HG02938 (cell line): ENCODE measurements around the gene SCAF11.
"Not testable (repeated sequence)": the region's sequence is repeated elsewhere in the genome, so short reads cannot be mapped to it uniquely, and the experiment has no call there.

Source experiments
- ATAC-seq: cut with Tn5 transposase; IDR thresholded peaks from one replicate; pipeline ENCODE4 v1.9.1; 2021; ENCODE audit warnings: mild to moderate bottlenecking, moderate library complexity; ENCODE audit not compliant: unreplicated experiment

The SCAF11 gene

GRCh38 chr12:45990468-45991283 lies at the start of gene SCAF11:
SCAF11 (minus strand) TSS chr12:45990574; CDS start chr12:45964167, 26,407 bp downstream.
- peak; percentile 57 for ATAC-seq

GRCh38 chr12:46037066-46037465 lies 46.7 kb upstream of the SCAF11 start:
- not testable (repeated sequence) for ATAC-seq

GRCh38 chr12:46027172-46027571 lies 36.8 kb upstream of the SCAF11 start:
- no peak for ATAC-seq

GRCh38 chr12:46024099-46024498 lies 33.7 kb upstream of the SCAF11 start:
- no peak for ATAC-seq

GRCh38 chr12:46020768-46021167 lies 30.4 kb upstream of the SCAF11 start:
- ATAC-seq = no peak

- not testable (repeated sequence) for ATAC-seq
Observed at GRCh38 chr12:46018712-46019111, 28.3 kb upstream of the SCAF11 start.

- ATAC-seq = not testable (repeated sequence)
Observed at GRCh38 chr12:46017866-46018375, 27.5 kb upstream of the SCAF11 start.

- ATAC-seq = no peak
Observed at GRCh38 chr12:46005823-46006222, 15.4 kb upstream of the SCAF11 start.

- ATAC-seq = no peak
Observed at GRCh38 chr12:46005151-46005797, 14.9 kb upstream of the SCAF11 start.

- ATAC-seq = no peak
Observed at GRCh38 chr12:46004715-46005114, 14.3 kb upstream of the SCAF11 start.

GRCh38 chr12:46000076-46000475 lies 9.7 kb upstream of the SCAF11 start:
- not testable (repeated sequence) for ATAC-seq

GRCh38 chr12:45994736-45995135 lies 4.4 kb upstream of the SCAF11 start:
- no peak for ATAC-seq

GRCh38 chr12:45991284-45992249 lies 1.2 kb upstream of the SCAF11 start:
- ATAC-seq = peak; percentile 15

GRCh38 chr12:45989721-45990467 lies 480 bp downstream of the SCAF11 start:
- ATAC-seq = peak; percentile 29

- ATAC-seq = no peak
Observed at GRCh38 chr12:45989287-45989686, 1.1 kb downstream of the SCAF11 start.

GRCh38 chr12:45988264-45988663 lies 2.1 kb downstream of the SCAF11 start:
- no peak for ATAC-seq

GRCh38 chr12:45987340-45987727 lies 3.0 kb downstream of the SCAF11 start:
- no peak for ATAC-seq

GRCh38 chr12:45986641-45987339 lies 3.6 kb downstream of the SCAF11 start:
- ATAC-seq = no peak

- no peak for ATAC-seq
Observed at GRCh38 chr12:45981075-45981837, 9.1 kb downstream of the SCAF11 start.
